GM23338 (cell line): ENCODE data around the gene GPR135. TPM values are rescaled to one million over a fixed set of nuclear protein-coding genes. Genes with fewer than 3 reads are reported as not detected.

Experiments used
- ATAC-seq: fragments of 200-7000 bp; cut with Tn5 transposase; 3 replicates; pipeline ENCODE4 v1.9.1; 2020
- DNase-seq: peaks from one replicate; pipeline ENCODE4 v3.0.0-alpha.2; 2015; ENCODE audit warnings: low spot score
- H2AFZ ChIP-seq: fragments of 200-600 bp; sonication (generic); 2 replicates; pipeline ENCODE4 v1.8.0; 2016; ENCODE audit warnings: antibody characterized with exemption, mild to moderate bottlenecking, moderate library complexity
- H3F3A ChIP-seq: fragments of 200-600 bp; sonication (generic); replicated peaks from 2 replicates; pipeline ENCODE4 v1.8.0; 2017; ENCODE audit warnings: antibody characterized with exemption, mixed run types, low read depth
- H3K27ac ChIP-seq: fragments of 200-600 bp; sonication (generic); 2 replicates; pipeline ENCODE4 v1.6.1; 2016; ENCODE audit warnings: low read depth
- H3K27me3 ChIP-seq: fragments of 200-600 bp; sonication (generic); 2 replicates; pipeline ENCODE4 v1.8.0; 2016; ENCODE audit warnings: mild to moderate bottlenecking, mixed run types, moderate library complexity; ENCODE audit not compliant: insufficient read depth
- H3K36me3 ChIP-seq: fragments of 200-600 bp; sonication (generic); 2 replicates; pipeline ENCODE4 v1.8.0; 2016; ENCODE audit warnings: mild to moderate bottlenecking; ENCODE audit not compliant: insufficient read depth
- H3K4me1 ChIP-seq: fragments of 200-600 bp; sonication (generic); 2 replicates; pipeline ENCODE4 v1.8.0; 2016; ENCODE audit warnings: mild to moderate bottlenecking, moderate library complexity; ENCODE audit not compliant: insufficient read depth
- H3K4me2 ChIP-seq: fragments of 200-600 bp; sonication (generic); 2 replicates; pipeline ENCODE4 v1.7.1; 2017; ENCODE audit warnings: mixed run types
- H3K4me3 ChIP-seq: fragments of 200-600 bp; sonication (generic); 2 replicates; pipeline ENCODE4 v1.6.1; 2016; ENCODE audit warnings: mixed run types
- H3K79me2 ChIP-seq: fragments of 200-600 bp; sonication (generic); replicated peaks from 2 replicates; pipeline ENCODE4 v1.8.0; 2017; ENCODE audit warnings: mild to moderate bottlenecking; ENCODE audit not compliant: insufficient read depth
- H3K9me2 ChIP-seq: fragments of 200-600 bp; sonication (generic); 2 replicates; pipeline ENCODE4 v1.8.0; 2017; ENCODE audit not compliant: insufficient read depth
- H4K20me1 ChIP-seq: fragments of 200-600 bp; sonication (generic); replicated peaks from 2 replicates; pipeline ENCODE4 v1.8.0; 2017; ENCODE audit warnings: mild to moderate bottlenecking; ENCODE audit not compliant: insufficient read depth
- H3K27ac Mint-ChIP-seq: 2 replicates; pipeline ENCODE4 v1.8.0; 2020; ENCODE audit warnings: inconsistent platforms, mild to moderate bottlenecking, moderate library complexity, mixed read lengths
- H3K27me3 Mint-ChIP-seq: 3 replicates; pipeline ENCODE4 v1.8.0; 2022; ENCODE audit warnings: low read depth, mild to moderate bottlenecking, moderate library complexity, mixed read lengths, inconsistent platforms; ENCODE audit not compliant: insufficient read depth, poor library complexity
- H3K36me3 Mint-ChIP-seq: 3 replicates; pipeline ENCODE4 v1.8.0; 2021; ENCODE audit warnings: low read depth, mild to moderate bottlenecking, inconsistent platforms, moderate library complexity, mixed read lengths
- H3K4me1 Mint-ChIP-seq: 3 replicates; pipeline ENCODE4 v1.8.0; 2020; ENCODE audit warnings: mild to moderate bottlenecking, inconsistent platforms, mixed read lengths
- H3K4me3 Mint-ChIP-seq: 3 replicates; pipeline ENCODE4 v1.8.0; 2021; ENCODE audit warnings: moderate library complexity, mild to moderate bottlenecking, inconsistent platforms, mixed read lengths
- H3K9me3 Mint-ChIP-seq: 3 replicates; pipeline ENCODE4 v1.8.0; 2020; ENCODE audit warnings: moderate library complexity, mild to moderate bottlenecking, inconsistent platforms, mixed read lengths
- EZH2phosphoT487 ChIP-seq: fragments of 200-600 bp; sonication (generic); IDR thresholded peaks from one replicate; pipeline ENCODE4 v1.8.1; 2018; ENCODE audit warnings: antibody characterized with exemption; ENCODE audit not compliant: unreplicated experiment
- REST ChIP-seq: IDR thresholded peaks from one replicate; pipeline ENCODE4 v1.6.1; 2018; ENCODE audit warnings: antibody characterized with exemption; ENCODE audit not compliant: unreplicated experiment
- STAT1 ChIP-seq: IDR thresholded peaks from one replicate; pipeline ENCODE4 v1.6.1; 2016; ENCODE audit warnings: antibody characterized with exemption; ENCODE audit not compliant: unreplicated experiment
- ZNF114 ChIP-seq: fragments of 250-450 bp; sonication (Bioruptor Pico); IDR thresholded peaks from 2 replicates; pipeline ENCODE4 v1.5.0; 2020; ENCODE audit warnings: mild to moderate bottlenecking, moderate library complexity
- ZNF462 ChIP-seq: fragments of 250-450 bp; sonication (Bioruptor Pico); IDR thresholded peaks from 2 replicates; pipeline ENCODE4 v1.5.0; 2020; ENCODE audit warnings: mild to moderate bottlenecking, moderate library complexity
- polyA plus RNA-seq: library from polyadenylated mRNA; unstranded; fragments of >200 nt; fragmentation: Nextera tagmentation; extraction: Ambion mirVana; gene quantifications from 2 replicates; pipeline ENCODE4 v1.2.1, GENCODE V29; 2016
- total RNA-seq: library from RNA; depleted of rRNA; stranded (reverse); fragments of >200 nt; shearing (Covaris generic); gene quantifications from 2 replicates; pipeline ENCODE4 v1.2.3, GENCODE V29; 2014
- TF ChIP-seq, protein P1 (sequence below): IDR thresholded peaks from 2 replicates; pipeline ENCODE4 v1.6.1; 2016; ENCODE audit warnings: antibody characterized with exemption

The GPR135 gene
- total and polyA plus RNA-seq, 2 experiments from 2014 or later, result 0.47 to 2.2 TPM

- TF ChIP-seq, protein P1, sequence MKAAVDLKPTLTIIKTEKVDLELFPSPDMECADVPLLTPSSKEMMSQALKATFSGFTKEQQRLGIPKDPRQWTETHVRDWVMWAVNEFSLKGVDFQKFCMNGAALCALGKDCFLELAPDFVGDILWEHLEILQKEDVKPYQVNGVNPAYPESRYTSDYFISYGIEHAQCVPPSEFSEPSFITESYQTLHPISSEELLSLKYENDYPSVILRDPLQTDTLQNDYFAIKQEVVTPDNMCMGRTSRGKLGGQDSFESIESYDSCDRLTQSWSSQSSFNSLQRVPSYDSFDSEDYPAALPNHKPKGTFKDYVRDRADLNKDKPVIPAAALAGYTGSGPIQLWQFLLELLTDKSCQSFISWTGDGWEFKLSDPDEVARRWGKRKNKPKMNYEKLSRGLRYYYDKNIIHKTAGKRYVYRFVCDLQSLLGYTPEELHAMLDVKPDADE, result peak; percentile 49; the same call in 1 of the 2 replicates
- TF ChIP-seq ZNF114 (CRISPR knock-in tag), result no peak
- no peak for TF ChIP-seq ZNF462 (CRISPR knock-in tag)
- no peak for TF ChIP-seq EZH2phosphoT487
Observed at GRCh38 chr14:59483819-59484638, 18.8 kb upstream of the GPR135 start, which contains the start of the genes JKAMP and L3HYPDH (continued).

DNA sequence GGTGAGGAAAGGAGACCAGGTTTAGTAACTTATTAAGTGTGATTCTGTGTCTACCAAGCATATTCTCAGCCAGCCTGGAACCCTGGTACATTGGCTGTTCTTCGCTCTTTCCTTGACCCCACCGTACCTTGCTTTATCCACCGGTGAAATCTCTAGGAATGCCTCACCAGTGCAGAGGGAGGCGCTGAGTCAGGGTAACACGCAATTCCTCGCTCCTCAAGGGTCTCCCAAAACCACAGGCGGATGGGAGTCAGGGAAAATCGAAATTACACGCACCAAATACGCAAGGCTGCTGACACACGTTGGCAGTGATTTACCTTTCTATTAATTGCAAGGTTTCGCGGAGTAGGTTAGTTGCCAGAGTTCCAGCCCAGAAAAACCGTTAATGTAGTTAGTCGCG, 18.2 kb upstream of the GPR135 start:
- peak overlapping the region; percentile 96 for H3K27ac Mint-ChIP-seq
- Histone ChIP-seq H3K36me3 (peaks cover 10% of the 10 kb centered on the region; the same call in 1 of the 2 replicates), H3K27me3 (no peaks in the 10 kb centered on the region; the same call in 1 of the 2 replicates), H3K79me2 (peaks cover 51% of the 10 kb centered on the region), H3K4me2 (peak overlapping the region; percentile 75), H4K20me1 (peaks cover 12% of the 10 kb centered on the region), H3K9me2 (no peaks in the 10 kb centered on the region), H3K4me3 (peak overlapping the region; percentile 80), H3K27ac (no peak overlapping the region), H2AFZ (peak overlapping the region; percentile 91), H3K4me1 (peaks cover 9% of the 10 kb centered on the region), H3F3A (no peaks in the 10 kb centered on the region)
- peak; percentile 10 for ATAC-seq
- TF ChIP-seq REST (no peak), STAT1 (no peak)
- peaks cover 21% of the 10 kb centered on the region for H3K4me1 Mint-ChIP-seq
- H3K4me3 Mint-ChIP-seq, result peak overlapping the region; percentile 98
- no peaks in the 10 kb centered on the region for H3K9me3 Mint-ChIP-seq
- peaks cover 2% of the 10 kb centered on the region for H3K27me3 Mint-ChIP-seq
- DNase-seq, result no peak
- peaks cover 13% of the 10 kb centered on the region for H3K36me3 Mint-ChIP-seq
